Gastrocnemius medialis (tissue), 4 donors: ENCODE results near the gene IDS. TPM values are rescaled to one million over a fixed set of nuclear protein-coding genes. Genes with fewer than 3 reads are reported as not detected.

Source experiments
- ATAC-seq, 2 donors: fragments of 150-250 bp; one replicate each; pipeline ENCODE4 v1.9.1; 2016
- DNase-seq, 2 donors: peaks; one replicate each; pipeline ENCODE4 v3.0.0-alpha.2; 2019
- H3K27ac ChIP-seq, 4 donors: fragments of 200-600 bp; sonication (generic); 1 replicate in 1 of 4; 2 replicates in 3 of 4; pipeline ENCODE4 v1.5.1; 2016 to 2018; ENCODE audit warnings: mild to moderate bottlenecking in 2 of 4, moderate library complexity in 1 of 4
- H3K27me3 ChIP-seq, 3 donors: fragments of 200-600 bp; sonication (generic) in 2 of 3; 1 replicate in 1 of 3; 2 replicates in 2 of 3; pipeline versions ENCODE4 v1.5.1 to v1.6.0; 2016 to 2019; ENCODE audit warnings: mild to moderate bottlenecking in 1 of 3, moderate library complexity in 1 of 3
- H3K36me3 ChIP-seq, 2 donors: fragments of 200-600 bp; sonication (generic) in 1 of 2; one replicate each; pipeline ENCODE4 v1.5.1; 2017 to 2018
- H3K4me1 ChIP-seq, 2 donors: fragments of 200-600 bp; sonication (generic) in 1 of 2; one replicate each; pipeline ENCODE4 v1.5.1; 2016 to 2017; ENCODE audit warnings: mild to moderate bottlenecking in 2 of 2
- H3K4me3 ChIP-seq, 4 donors: fragments of 200-600 bp; sonication (generic) in 3 of 4; 1 replicate in 1 of 4; 2 replicates in 3 of 4; pipeline ENCODE4 v1.5.1; 2016 to 2019; ENCODE audit warnings: mild to moderate bottlenecking in 2 of 4
- H3K9me3 ChIP-seq, 3 donors: fragments of 200-600 bp; sonication (generic) in 2 of 3; 1 replicate in 1 of 3; 2 replicates in 2 of 3; pipeline ENCODE4 v1.5.1; 2016 to 2019
- POLR2A ChIP-seq, 2 donors: fragments of 450-650 bp; IDR thresholded peaks; one replicate each; pipeline ENCODE4 v1.6.1; 2017; ENCODE audit warnings: antibody characterized with exemption in 2 of 2, mild to moderate bottlenecking in 2 of 2, moderate library complexity in 2 of 2
- in situ Hi-C, 4 donors: fragments of 200-750 bp; cut with MboI; loops; one replicate each; pipeline versions ENCODE4 v1.15.0 to v1.8.0; 2017; ENCODE audit warnings: low sequenced_read_pairs in 4 of 4
- intact Hi-C: fragments of 100-400 bp; cut with DNase I; formaldehyde crosslinking; loops from one replicate; pipeline ENCODE4 v1.15.1; 2023; ENCODE audit warnings: low total_unique reads
- total RNA-seq, 4 donors: library from RNA; depleted of rRNA; stranded (reverse); fragments of >200 nt; gene quantifications; one replicate each; pipeline versions ENCODE4 v1.1.0 to v1.2.3, GENCODE V29; 2016
- TF ChIP-seq, protein P1 (sequence below), 5 experiments: fragments of 450-650 bp in 3 of 5; fragments of 200-600 bp in 2 of 5; sonication (generic) in 2 of 5; IDR thresholded peaks in 4 of 5; conservative IDR thresholded peaks in 1 of 5; 1 replicate in 4 of 5; 2 replicates in 1 of 5; pipeline ENCODE4 v1.5.1; 2016 to 2019; ENCODE audit warnings: antibody characterized with exemption in 5 of 5, mild to moderate bottlenecking in 3 of 5, moderate library complexity in 3 of 5

The IDS gene
- total RNA-seq, 4 donors from 2014 or later = 28.4 to 44.2 (median 33.7) TPM

- ATAC-seq = no peak
- H3K27me3 ChIP-seq = no peaks in the 10 kb centered on the region
- no peaks in the 10 kb centered on the region for H3K9me3 ChIP-seq
- no peak overlapping the region for H3K4me3 ChIP-seq
- TF ChIP-seq POLR2A (IDR thresholded peaks at IDR 0.05) = no peak
- TF ChIP-seq, protein P1, sequence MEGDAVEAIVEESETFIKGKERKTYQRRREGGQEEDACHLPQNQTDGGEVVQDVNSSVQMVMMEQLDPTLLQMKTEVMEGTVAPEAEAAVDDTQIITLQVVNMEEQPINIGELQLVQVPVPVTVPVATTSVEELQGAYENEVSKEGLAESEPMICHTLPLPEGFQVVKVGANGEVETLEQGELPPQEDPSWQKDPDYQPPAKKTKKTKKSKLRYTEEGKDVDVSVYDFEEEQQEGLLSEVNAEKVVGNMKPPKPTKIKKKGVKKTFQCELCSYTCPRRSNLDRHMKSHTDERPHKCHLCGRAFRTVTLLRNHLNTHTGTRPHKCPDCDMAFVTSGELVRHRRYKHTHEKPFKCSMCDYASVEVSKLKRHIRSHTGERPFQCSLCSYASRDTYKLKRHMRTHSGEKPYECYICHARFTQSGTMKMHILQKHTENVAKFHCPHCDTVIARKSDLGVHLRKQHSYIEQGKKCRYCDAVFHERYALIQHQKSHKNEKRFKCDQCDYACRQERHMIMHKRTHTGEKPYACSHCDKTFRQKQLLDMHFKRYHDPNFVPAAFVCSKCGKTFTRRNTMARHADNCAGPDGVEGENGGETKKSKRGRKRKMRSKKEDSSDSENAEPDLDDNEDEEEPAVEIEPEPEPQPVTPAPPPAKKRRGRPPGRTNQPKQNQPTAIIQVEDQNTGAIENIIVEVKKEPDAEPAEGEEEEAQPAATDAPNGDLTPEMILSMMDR (IDR thresholded peaks at IDR 0.05 in 4 of 5, conservative IDR thresholded peaks at IDR 0.05 in 1 of 5) = no peak
- in situ Hi-C loops (no loop called here), intact Hi-C loops (no loop called here)
- no peak overlapping the region for H3K27ac ChIP-seq
- DNase-seq = no peak
- no peaks in the 10 kb centered on the region for H3K36me3 ChIP-seq
- no peaks in the 10 kb centered on the region for H3K4me1 ChIP-seq
These were observed 49.2 kb downstream of the IDS start for GRCh38 chrX:149455934-149456333.

DNA sequence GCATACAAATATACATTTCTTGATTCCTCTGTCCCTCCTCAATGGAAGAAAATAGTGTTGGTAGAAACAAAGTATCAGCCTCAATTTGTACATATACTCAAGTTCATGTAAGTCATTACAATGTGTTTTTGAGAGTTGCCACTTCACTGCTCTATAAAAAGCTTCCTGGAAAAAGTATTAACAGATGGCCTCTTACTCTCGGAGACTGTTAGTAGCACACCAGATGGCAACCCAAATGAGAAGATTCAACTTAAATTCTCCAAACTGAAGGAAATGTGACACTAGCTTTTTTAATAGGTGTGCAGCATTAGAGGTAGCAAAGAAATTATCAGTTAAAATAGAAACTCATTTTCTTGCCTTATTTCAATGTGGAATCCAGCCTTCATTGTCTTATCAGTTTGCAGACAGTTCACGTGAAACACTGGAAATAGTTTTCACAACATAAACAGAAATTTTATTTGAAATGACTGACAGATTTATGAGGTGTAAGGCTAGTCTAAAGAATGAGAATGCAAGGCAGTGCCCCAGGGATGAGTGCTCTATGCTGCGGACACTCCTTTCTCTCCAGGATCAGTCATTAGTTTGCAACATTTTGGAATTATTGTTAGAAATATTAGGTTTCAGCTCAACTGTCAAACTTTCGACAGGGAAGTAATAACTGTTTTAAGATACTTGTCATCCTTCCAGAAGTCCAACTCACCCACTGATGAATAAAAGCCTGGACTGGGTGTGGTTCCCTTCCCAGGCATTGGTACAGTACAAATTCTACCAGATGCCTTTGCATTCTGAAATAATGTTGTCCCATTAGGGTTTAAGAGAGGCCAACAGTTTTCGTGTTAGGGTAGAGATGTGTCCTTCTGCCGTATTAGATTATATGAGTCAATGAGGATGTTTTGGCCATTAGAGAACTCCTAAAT is 50.9 kb downstream of the IDS start:
- no peak overlapping the region for H3K27ac ChIP-seq
- intact Hi-C loops (no loop called here), in situ Hi-C loops (no loop called here)
- no peaks in the 10 kb centered on the region for H3K9me3 ChIP-seq
- H3K36me3 ChIP-seq = no peaks in the 10 kb centered on the region
- no peaks in the 10 kb centered on the region for H3K27me3 ChIP-seq
- no peaks in the 10 kb centered on the region for H3K4me1 ChIP-seq
- no peak for DNase-seq
- TF ChIP-seq POLR2A (IDR thresholded peaks at IDR 0.05) = no peak
- H3K4me3 ChIP-seq = no peak overlapping the region
- no peak for ATAC-seq

- intact Hi-C loops = no loop called here
- Histone ChIP-seq H3K4me3 (no peak overlapping the region), H3K9me3 (no peaks in the 10 kb centered on the region), H3K4me1 (no peaks in the 10 kb centered on the region), H3K27ac (no peak overlapping the region), H3K27me3 (no peaks in the 10 kb centered on the region), H3K36me3 (no peaks in the 10 kb centered on the region)
- in situ Hi-C loops = no loop called here
- TF ChIP-seq, protein P1 (IDR thresholded peaks at IDR 0.05 in 4 of 5, conservative IDR thresholded peaks at IDR 0.05 in 1 of 5) = no peak
- no peak for TF ChIP-seq POLR2A (IDR thresholded peaks at IDR 0.05)
- DNase-seq = no peak
- ATAC-seq = no peak
These were observed 52.1 kb downstream of the IDS start for GRCh38 chrX:149453030-149453429.

- in situ Hi-C loops = no loop called here
- H3K27ac ChIP-seq = no peak overlapping the region
- H3K27me3 ChIP-seq = no peaks in the 10 kb centered on the region
- DNase-seq = no peak
- no peaks in the 10 kb centered on the region for H3K9me3 ChIP-seq
- no peaks in the 10 kb centered on the region for H3K36me3 ChIP-seq
- no peak for TF ChIP-seq POLR2A (IDR thresholded peaks at IDR 0.05)
- TF ChIP-seq, protein P1 (IDR thresholded peaks at IDR 0.05 in 4 of 5, conservative IDR thresholded peaks at IDR 0.05 in 1 of 5) = no peak
- intact Hi-C loops = no loop called here
- no peak for ATAC-seq
- H3K4me3 ChIP-seq = no peak overlapping the region
- no peaks in the 10 kb centered on the region for H3K4me1 ChIP-seq
These were observed 71.7 kb downstream of the IDS start for GRCh38 chrX:149433451-149433850.

DNA sequence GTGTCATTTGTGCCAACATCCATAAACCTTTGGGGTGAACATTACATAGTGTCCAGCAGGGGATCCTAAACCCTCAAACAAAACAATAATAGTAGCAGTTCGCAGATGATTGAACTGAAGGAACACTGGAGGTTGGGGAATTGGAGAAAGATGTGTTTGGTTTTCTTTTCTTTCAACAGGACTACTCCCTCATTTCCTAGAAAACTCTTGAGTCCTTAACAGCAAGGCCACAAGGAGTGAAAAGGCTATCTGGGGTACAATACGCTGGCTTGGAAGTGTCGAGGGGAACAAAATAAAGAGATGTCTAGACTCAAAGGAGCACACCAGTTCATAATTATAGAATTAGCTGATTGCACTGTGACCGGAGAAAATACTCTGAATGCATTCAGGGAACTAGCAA is 72.1 kb downstream of the IDS start:
- TF ChIP-seq POLR2A (IDR thresholded peaks at IDR 0.05) = no peak
- TF ChIP-seq, protein P1 (IDR thresholded peaks at IDR 0.05 in 4 of 5, conservative IDR thresholded peaks at IDR 0.05 in 1 of 5) = no peak
- Histone ChIP-seq H3K4me1 (no peaks in the 10 kb centered on the region), H3K4me3 (no peak overlapping the region), H3K9me3 (no peaks in the 10 kb centered on the region), H3K27ac (no peak overlapping the region), H3K36me3 (no peaks in the 10 kb centered on the region), H3K27me3 (no peaks in the 10 kb centered on the region)
- intact Hi-C loops = no loop called here
- ATAC-seq (no peak), DNase-seq (no peak)
- in situ Hi-C loops = no loop called here

Other genes starting within 250 kb of the IDS start
- 10 to 100 TPM in 3 of 4 donors, 1 to 10 TPM in 1; 9.3 to 17.5 (median 12.1) TPM for gene EOLA1, start 35.7 kb upstream of the IDS start, total RNA-seq
- gene HSFX3, start 44.6 kb upstream of the IDS start, total RNA-seq = not detected
- gene MAGEA9B, start 82.2 kb upstream of the IDS start, total RNA-seq = not detected
- 1 to 10 TPM in 1 of 4 donors, under 1 TPM in 2, not detected in 1; 0.36 to 2.0 (median 0.49) TPM for gene HSFX2, start 90.0 kb upstream of the IDS start, total RNA-seq
- 1 to 10 TPM; 4.4 to 8.5 (median 7.7) TPM for gene TMEM185A, start 126.5 kb upstream of the IDS start, total RNA-seq
- gene MAGEA11, start 206.8 kb upstream of the IDS start, total RNA-seq = not detected